ENCODE results near the gene WNT5A.

Gene WNT5A

GRCh38 chr3:55486857-55487380 is at the start of gene WNT5A:
TSS of gene WNT5A (minus strand) at chr3:55487306. CDS start at chr3:55486985, 321 bp downstream.
- peaks cover 48% of the 10 kb centered on the region for H3K4me1 Mint-ChIP-seq
- H3K4me3 Mint-ChIP-seq, result peak within 1 kb of the TSS; percentile 94 to 97 (median 94)
- peak within 1 kb of the TSS; percentile 94 to 99 (median 98) for H3K27ac Mint-ChIP-seq
- H3K36me3 Mint-ChIP-seq (ENCODE audit: low read depth), result peaks cover 3% of the 10 kb centered on the region
- peaks cover 51% of the 10 kb centered on the region for H3K27me3 Mint-ChIP-seq (ENCODE audit: low read depth)
- H3K9me3 Mint-ChIP-seq, result no peaks in the 10 kb centered on the region
- TF ChIP-seq CTCF (IDR thresholded peaks at IDR 0.05; ENCODE audit: unreplicated experiment in 3 of 3), result no peak

GRCh38 chr3:55534876-55535275 is 47.8 kb upstream of the WNT5A start:
- H3K4me3 Mint-ChIP-seq, result no peak overlapping the region
- peaks cover 37% of the 10 kb centered on the region for H3K4me1 Mint-ChIP-seq
- TF ChIP-seq CTCF (IDR thresholded peaks at IDR 0.05; ENCODE audit: unreplicated experiment in 3 of 3), result no peak
- no peaks in the 10 kb centered on the region for H3K9me3 Mint-ChIP-seq
- H3K36me3 Mint-ChIP-seq (ENCODE audit: low read depth), result no peaks in the 10 kb centered on the region
- peaks cover 13% of the 10 kb centered on the region for H3K27me3 Mint-ChIP-seq (ENCODE audit: low read depth)
- H3K27ac Mint-ChIP-seq, result no peak overlapping the region

- Mint-ChIP-seq H3K27me3 (ENCODE audit: low read depth) (peaks cover 13% of the 10 kb centered on the region), H3K4me1 (peaks cover 37% of the 10 kb centered on the region), H3K4me3 (no peak overlapping the region), H3K9me3 (no peaks in the 10 kb centered on the region), H3K36me3 (ENCODE audit: low read depth) (no peaks in the 10 kb centered on the region), H3K27ac (no peak overlapping the region)
- TF ChIP-seq CTCF (IDR thresholded peaks at IDR 0.05; ENCODE audit: unreplicated experiment in 3 of 3), result no peak
Measured at GRCh38 chr3:55532806-55533205, 45.7 kb upstream of the WNT5A start.

GRCh38 chr3:55531321-55531720 is 44.2 kb upstream of the WNT5A start:
- H3K9me3 Mint-ChIP-seq, result no peaks in the 10 kb centered on the region
- H3K36me3 Mint-ChIP-seq (ENCODE audit: low read depth), result no peaks in the 10 kb centered on the region
- no peak for TF ChIP-seq CTCF (IDR thresholded peaks at IDR 0.05; ENCODE audit: unreplicated experiment in 3 of 3)

GRCh38 chr3:55527361-55527760 is 40.3 kb upstream of the WNT5A start:
- H3K36me3 Mint-ChIP-seq (ENCODE audit: low read depth), result no peaks in the 10 kb centered on the region
- H3K27me3 Mint-ChIP-seq (ENCODE audit: low read depth), result peaks cover 9% of the 10 kb centered on the region
- H3K4me3 Mint-ChIP-seq, result no peak overlapping the region
- H3K27ac Mint-ChIP-seq, result no peak overlapping the region
- no peaks in the 10 kb centered on the region for H3K9me3 Mint-ChIP-seq
- peaks cover 59% of the 10 kb centered on the region for H3K4me1 Mint-ChIP-seq
- TF ChIP-seq CTCF (IDR thresholded peaks at IDR 0.05; ENCODE audit: unreplicated experiment in 3 of 3), result no peak

More at GRCh38 chr3:55531321-55531720, 44.2 kb upstream of the WNT5A start:
- Mint-ChIP-seq H3K27ac (peak overlapping the region in 2 of 3 experiments; percentile 5 to 47), H3K4me3 (no peak overlapping the region), H3K4me1 (peaks cover 32% of the 10 kb centered on the region), H3K27me3 (ENCODE audit: low read depth) (peaks cover 9% of the 10 kb centered on the region)

- Mint-ChIP-seq H3K36me3 (ENCODE audit: low read depth) (no peaks in the 10 kb centered on the region), H3K4me1 (peaks cover 62% of the 10 kb centered on the region), H3K4me3 (no peak overlapping the region), H3K27me3 (ENCODE audit: low read depth) (peaks cover 9% of the 10 kb centered on the region), H3K9me3 (no peaks in the 10 kb centered on the region), H3K27ac (no peak overlapping the region)
- TF ChIP-seq CTCF (IDR thresholded peaks at IDR 0.05; ENCODE audit: unreplicated experiment in 3 of 3), result no peak
Measured at GRCh38 chr3:55526332-55527030, 39.4 kb upstream of the WNT5A start.

Data from nephron (organoid).